Spleen (tissue), 11 donors: Measurements from ENCODE around the gene DMD. TPM values are rescaled to one million over a fixed set of nuclear protein-coding genes. Genes with fewer than 3 reads are reported as not detected.

Experiments used
- DNase-seq: peaks from one replicate; pipeline ENCODE4 v3.0.0-alpha.2; 2020
- H3K27ac ChIP-seq, 8 donors: fragments of 200-600 bp; sonication (generic) in 7 of 8; 1 replicate in 4 of 8; 2 replicates in 4 of 8; pipeline versions ENCODE4 v1.5.0 to v1.8.0; 2016 to 2021; ENCODE audit warnings: inconsistent platforms in 4 of 8, mild to moderate bottlenecking in 4 of 8, moderate library complexity in 1 of 8
- H3K27me3 ChIP-seq, 7 donors: fragments of 200-600 bp; sonication (generic) in 6 of 7; replicated peaks in 1 of 7; 1 replicate in 4 of 7; 2 replicates in 3 of 7; pipeline versions ENCODE4 v1.5.0 to v1.8.0; 2016 to 2021; ENCODE audit warnings: inconsistent platforms in 3 of 7, mild to moderate bottlenecking in 1 of 7
- H3K36me3 ChIP-seq, 6 donors: fragments of 200-600 bp; sonication (generic) in 5 of 6; 1 replicate in 4 of 6; 2 replicates in 2 of 6; pipeline versions ENCODE4 v1.5.0 to v1.8.0; 2016 to 2021; ENCODE audit warnings: inconsistent platforms in 2 of 6
- H3K4me1 ChIP-seq, 6 donors: fragments of 200-600 bp; sonication (generic) in 5 of 6; 1 replicate in 3 of 6; 2 replicates in 3 of 6; pipeline versions ENCODE4 v1.5.0 to v1.8.0; 2016 to 2021; ENCODE audit warnings: inconsistent platforms in 3 of 6
- H3K4me3 ChIP-seq, 8 donors: fragments of 200-600 bp; sonication (generic) in 7 of 8; 1 replicate in 4 of 8; 2 replicates in 4 of 8; pipeline versions ENCODE4 v1.5.0 to v1.8.0; 2016 to 2021; ENCODE audit warnings: inconsistent platforms in 4 of 8, mild to moderate bottlenecking in 4 of 8, moderate library complexity in 2 of 8
- H3K9me3 ChIP-seq, 8 donors: fragments of 200-600 bp; sonication (generic) in 7 of 8; 1 replicate in 4 of 8; 2 replicates in 4 of 8; pipeline versions ENCODE4 v1.5.0 to v1.8.0; 2016 to 2021; ENCODE audit warnings: inconsistent platforms in 4 of 8
- CTCF ChIP-seq, 11 experiments: fragments of 200-600 bp in 7 of 11; fragments of 450-650 bp in 4 of 11; sonication (generic) in 4 of 11; IDR thresholded peaks in 8 of 11; conservative IDR thresholded peaks in 3 of 11; 1 replicate in 7 of 11; 2 replicates in 4 of 11; pipeline versions ENCODE4 v1.4.0 to v1.8.0; 2016 to 2021; ENCODE audit warnings: antibody characterized with exemption in 11 of 11, inconsistent platforms in 4 of 11, mild to moderate bottlenecking in 1 of 11
- POLR2A ChIP-seq, 3 donors: fragments of 450-650 bp; IDR thresholded peaks; one replicate each; pipeline ENCODE4 v1.5.1; 2017; ENCODE audit warnings: antibody characterized with exemption in 3 of 3, mild to moderate bottlenecking in 1 of 3
- POLR2AphosphoS5 ChIP-seq, 3 donors: sonication (generic); formaldehyde crosslinking; IDR thresholded peaks; one replicate each; pipeline ENCODE4 v1.5.1; 2017; ENCODE audit warnings: antibody characterized with exemption in 3 of 3
- WGBS, 5 donors: extraction: QIAGEN DNeasy Blood & Tissue Kit in 3 of 5; methylation state at CpG; one replicate each; pipeline versions ENCODE4 v1.1.5 to v1.1.7; 2013 to 2018; 5-methylcytosine and 5-hydroxymethylcytosine counted together
- intact Hi-C: fragments of 100-400 bp; cut with DNase I; formaldehyde crosslinking; loops from one replicate; pipeline ENCODE4 v1.15.0; 2023; ENCODE audit warnings: low total_unique reads
- polyA plus RNA-seq, 3 donors: library from polyadenylated mRNA; stranded (reverse); fragments of 200-250 nt; gene quantifications; one replicate each; pipeline ENCODE4 v1.2.1, GENCODE V29; 2013
- total RNA-seq, 7 donors: library from RNA; depleted of rRNA in 3 of 7; stranded (reverse); fragments of >200 nt in 3 of 7; fragmentation: NEBNext Ultra II Directional in 4 of 7; extraction: Animal tissue kit (Norgen Biotek cat#: 25700) in 4 of 7; gene quantifications; one replicate each; pipeline versions ENCODE4 v1.1.0 to v1.2.1, GENCODE V29; 2016 to 2021
- donor health status: healthy with polysubstance abuse.
- donor health status: DM: no; HTN: no; CAD: no; lungs with moderate emphysema.
- donor health status: DM: no; HTN: no; CAD: no.
- donor health status: Bipolar disorder and iron deficiency.
- donor health status: healthy.
- donor health status: DM: no; HTN: no; CAD: no.
- donor health status: DM: yes; HTN: yes; CAD: no.

The DMD gene
- total and polyA plus RNA-seq, 10 donors: 1.3 to 11.3 (median 4.4) TPM

DNA sequence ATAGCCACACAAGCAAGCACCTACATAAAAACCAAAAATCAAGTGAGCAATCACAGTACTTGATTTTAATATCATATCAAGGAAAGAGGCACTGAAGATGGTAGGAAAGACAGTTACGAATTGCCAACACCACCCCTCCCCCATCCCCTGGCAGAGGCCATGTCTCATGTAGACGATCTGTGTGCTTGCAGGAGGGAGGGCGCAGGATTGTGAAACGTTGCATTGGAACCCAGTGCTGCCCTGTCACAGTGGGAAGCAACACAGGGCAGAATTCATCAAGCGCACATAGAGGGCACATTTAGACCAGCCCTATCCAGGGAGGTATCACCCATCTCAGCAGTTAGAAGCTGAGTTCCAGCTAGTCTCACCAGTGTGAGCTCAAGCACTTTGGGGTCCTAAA lies 359.8 kb downstream of the DMD start:
- Histone ChIP-seq H3K27me3 (no peaks in the 10 kb centered on the region), H3K4me1 (no peaks in the 10 kb centered on the region), H3K4me3 (no peak overlapping the region), H3K27ac (no peak overlapping the region), H3K9me3 (no peaks in the 10 kb centered on the region), H3K36me3 (no peaks in the 10 kb centered on the region)
- intact Hi-C loops: no loop called here
- WGBS, 5 donors: 63 to 90% (median 75%) methylated on average over 4 to 5 of the region's 5 CpGs
- TF ChIP-seq CTCF (IDR thresholded peaks at IDR 0.05 in 8 of 11, conservative IDR thresholded peaks at IDR 0.05 in 3 of 11): no peak
- no peak for TF ChIP-seq POLR2AphosphoS5 (IDR thresholded peaks at IDR 0.05)
- no peak for TF ChIP-seq POLR2A (IDR thresholded peaks at IDR 0.05)
- no peak for DNase-seq

GRCh38 chrX:32847921-32848320 lies 363.4 kb downstream of the DMD start:
- H3K27me3 ChIP-seq: no peaks in the 10 kb centered on the region
- intact Hi-C loops: no loop called here
- no peak overlapping the region for H3K4me3 ChIP-seq
- H3K36me3 ChIP-seq: no peaks in the 10 kb centered on the region
- H3K4me1 ChIP-seq: no peaks in the 10 kb centered on the region
- TF ChIP-seq CTCF (IDR thresholded peaks at IDR 0.05 in 8 of 11, conservative IDR thresholded peaks at IDR 0.05 in 3 of 11): no peak
- TF ChIP-seq POLR2A (IDR thresholded peaks at IDR 0.05): no peak
- H3K27ac ChIP-seq: no peak overlapping the region
- no peak for DNase-seq
- 80 to 92% (median 81%) methylated on average over 5 of the region's 5 CpGs for WGBS, 5 donors
- H3K9me3 ChIP-seq: no peaks in the 10 kb centered on the region

DNA sequence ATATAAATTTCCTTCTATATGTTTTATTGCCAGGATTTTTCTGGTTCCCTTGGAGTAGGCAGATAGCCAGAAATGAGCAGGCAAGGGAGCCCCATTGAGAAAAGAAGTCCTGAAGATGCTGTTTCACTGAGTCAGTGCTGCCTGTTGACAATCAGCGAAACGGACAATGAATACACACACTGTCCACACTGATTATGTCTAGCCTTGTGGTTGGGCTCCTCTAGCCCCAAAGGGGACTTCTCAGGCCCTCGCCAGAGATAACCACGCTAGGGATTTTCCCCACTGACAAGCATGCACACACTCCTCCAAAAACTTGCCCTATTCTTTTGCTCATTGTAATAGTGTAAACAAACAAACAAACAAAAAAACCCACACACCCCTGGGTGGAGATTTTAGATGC lies 369.3 kb downstream of the DMD start:
- H3K9me3 ChIP-seq: no peaks in the 10 kb centered on the region
- no peak for DNase-seq
- no peak for TF ChIP-seq POLR2A (IDR thresholded peaks at IDR 0.05)
- no peak for TF ChIP-seq CTCF (IDR thresholded peaks at IDR 0.05 in 8 of 11, conservative IDR thresholded peaks at IDR 0.05 in 3 of 11)
- TF ChIP-seq POLR2AphosphoS5 (IDR thresholded peaks at IDR 0.05): no peak
- no peak overlapping the region for H3K27ac ChIP-seq
- H3K27me3 ChIP-seq: no peaks in the 10 kb centered on the region
- no peak overlapping the region for H3K4me3 ChIP-seq
- 76 to 90% (median 77%) methylated on average over 4 of the region's 4 CpGs for WGBS, 5 donors
- H3K4me1 ChIP-seq: no peaks in the 10 kb centered on the region
- H3K36me3 ChIP-seq: no peaks in the 10 kb centered on the region
- intact Hi-C loops: no loop called here

- Histone ChIP-seq H3K36me3 (no peaks in the 10 kb centered on the region), H3K9me3 (no peaks in the 10 kb centered on the region)
- WGBS, 5 donors: 76 to 94% (median 84%) methylated on average over 6 of the region's 6 CpGs
Measured at GRCh38 chrX:32839781-32840180, 371.6 kb downstream of the DMD start.

DNA sequence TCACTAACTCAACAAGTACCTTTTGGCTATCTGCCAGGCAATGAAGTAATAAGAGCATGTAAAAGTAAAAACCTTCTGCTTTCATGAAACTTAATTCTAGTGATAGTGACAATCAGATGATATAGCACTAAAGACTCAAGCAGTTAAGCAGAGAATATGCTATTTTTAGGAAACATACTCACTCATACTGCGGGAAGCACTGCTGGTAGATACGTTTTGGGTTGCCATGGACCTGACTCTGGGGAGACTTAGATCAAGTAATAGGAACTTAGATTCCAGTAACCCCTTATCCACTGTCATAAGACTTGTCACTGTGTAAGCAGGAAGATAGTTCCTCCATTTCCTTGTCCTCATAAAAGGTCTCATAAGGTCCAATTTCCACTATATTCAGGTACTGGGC lies 386.3 kb downstream of the DMD start:
- no peak overlapping the region for H3K4me3 ChIP-seq
- no peaks in the 10 kb centered on the region for H3K4me1 ChIP-seq
- DNase-seq: no peak
- H3K36me3 ChIP-seq: no peaks in the 10 kb centered on the region
- WGBS, 5 donors: 72 to 91% (median 82%) methylated on average over 2 of the region's 2 CpGs
- TF ChIP-seq POLR2A (IDR thresholded peaks at IDR 0.05) (no peak), POLR2AphosphoS5 (IDR thresholded peaks at IDR 0.05) (no peak), CTCF (IDR thresholded peaks at IDR 0.05 in 8 of 11, conservative IDR thresholded peaks at IDR 0.05 in 3 of 11) (no peak)
- intact Hi-C loops: no loop called here
- no peaks in the 10 kb centered on the region for H3K27me3 ChIP-seq
- H3K9me3 ChIP-seq: no peaks in the 10 kb centered on the region
- no peak overlapping the region for H3K27ac ChIP-seq

More at GRCh38 chrX:32839781-32840180, 371.6 kb downstream of the DMD start:
- DNase-seq: no peak
- intact Hi-C loops: no loop called here
- Histone ChIP-seq H3K27me3 (no peaks in the 10 kb centered on the region), H3K4me1 (no peaks in the 10 kb centered on the region), H3K27ac (no peak overlapping the region), H3K4me3 (no peak overlapping the region)
- TF ChIP-seq POLR2AphosphoS5 (IDR thresholded peaks at IDR 0.05) (no peak), POLR2A (IDR thresholded peaks at IDR 0.05) (no peak)
